CD4-positive, alpha-beta T cell treated with Interferon gamma for 1 hour (primary cell): Measurements from ENCODE around the gene FOXP1.
"Not testable (repeated sequence)": the region's sequence is repeated elsewhere in the genome, so short reads cannot be mapped to it uniquely, and the experiment has no call there.

Source experiments
- DNase-seq: peaks from one replicate; pipeline ENCODE4 v3.0.0-alpha.2; 2020

Gene FOXP1

GRCh38 chr3:70988111-70988510, 595.4 kb downstream of the FOXP1 start:
- no peak for DNase-seq

- DNase-seq = no peak
Observed at GRCh38 chr3:70985572-70985971, 598.0 kb downstream of the FOXP1 start.

- no peak for DNase-seq
Observed at GRCh38 chr3:70984776-70985482, 598.6 kb downstream of the FOXP1 start.

GRCh38 chr3:70982700-70983140, 600.8 kb downstream of the FOXP1 start:
- DNase-seq = no peak

- no peak for DNase-seq
Observed at GRCh38 chr3:70982284-70982683, 601.2 kb downstream of the FOXP1 start.

GRCh38 chr3:70981231-70981880, 602.2 kb downstream of the FOXP1 start:
- no peak for DNase-seq

- no peak for DNase-seq
Observed at GRCh38 chr3:70980646-70981170, 602.8 kb downstream of the FOXP1 start.

GRCh38 chr3:70979983-70980645, 603.4 kb downstream of the FOXP1 start:
- DNase-seq = no peak

GRCh38 chr3:70977712-70978111, 605.8 kb downstream of the FOXP1 start:
- DNase-seq = no peak

GRCh38 chr3:70975981-70976380, 607.5 kb downstream of the FOXP1 start:
- DNase-seq = not testable (repeated sequence)

GRCh38 chr3:70974747-70975146, 608.8 kb downstream of the FOXP1 start:
- no peak for DNase-seq

GRCh38 chr3:70973558-70973957, 610.0 kb downstream of the FOXP1 start:
- DNase-seq = no peak

- no peak for DNase-seq
Observed at GRCh38 chr3:70972855-70973254, 610.7 kb downstream of the FOXP1 start.

- no peak for DNase-seq
Observed at GRCh38 chr3:70970952-70971351, 612.6 kb downstream of the FOXP1 start.

GRCh38 chr3:70970171-70970570, 613.4 kb downstream of the FOXP1 start:
- no peak for DNase-seq

- no peak for DNase-seq
Observed at GRCh38 chr3:70963431-70964275, 619.9 kb downstream of the FOXP1 start.

- DNase-seq = no peak
Observed at GRCh38 chr3:70959506-70960291, 623.8 kb downstream of the FOXP1 start.

- no peak for DNase-seq
Observed at GRCh38 chr3:70952033-70952747, 631.3 kb downstream of the FOXP1 start.

- no peak for DNase-seq
Observed at GRCh38 chr3:70951316-70951715, 632.2 kb downstream of the FOXP1 start.

- DNase-seq = no peak
Observed at GRCh38 chr3:70947579-70947978, 635.9 kb downstream of the FOXP1 start.

- no peak for DNase-seq
Observed at GRCh38 chr3:70943886-70944285, 639.6 kb downstream of the FOXP1 start.
